ENCODE results near the gene DAG1.

DAG1 gene

DNA sequence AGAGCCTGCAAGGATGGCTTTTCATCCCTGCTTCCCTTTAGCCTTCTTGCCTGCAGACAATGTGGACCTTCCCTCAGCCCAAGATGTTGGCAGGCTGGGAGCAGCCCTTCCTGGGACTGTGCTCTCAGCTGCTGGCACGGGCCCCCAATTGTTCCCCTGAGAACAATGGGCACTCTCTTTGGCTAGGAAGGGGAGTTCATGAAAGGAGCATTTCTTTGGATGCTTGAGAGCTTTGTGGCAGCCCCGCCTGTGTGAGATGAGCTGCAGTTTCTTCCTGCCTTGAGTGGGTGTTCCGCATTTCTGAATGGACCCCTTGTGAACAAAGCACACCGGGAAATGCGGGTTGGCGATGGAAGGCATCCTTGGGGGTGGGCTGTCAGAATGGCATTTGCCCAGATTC is 49.2 kb downstream of the DAG1 start:
- FAIRE-seq: no peak

DNA sequence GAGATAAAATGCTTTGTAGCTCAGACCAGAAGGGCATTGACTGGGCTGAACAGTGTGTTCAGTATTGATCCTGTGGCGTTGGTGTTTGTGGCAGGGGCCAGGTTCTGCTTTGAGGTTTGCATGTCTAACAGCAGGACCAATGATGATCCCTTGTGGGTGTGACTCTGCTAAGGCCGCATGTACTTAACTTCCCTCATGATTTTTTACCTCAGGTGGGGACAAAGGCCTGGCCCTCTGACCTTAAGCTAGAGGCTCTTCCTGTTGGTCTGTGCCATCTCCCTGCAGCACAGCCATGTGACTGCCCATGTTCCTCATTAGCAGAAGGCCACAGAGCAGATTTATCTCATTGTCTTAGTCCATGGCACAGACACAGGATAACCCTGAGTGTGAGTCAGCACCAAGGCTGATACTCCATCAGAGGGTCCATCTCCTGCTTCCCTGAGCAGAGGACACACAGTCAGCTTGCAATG is 49.9 kb downstream of the DAG1 start:
- FAIRE-seq: no peak

DNA sequence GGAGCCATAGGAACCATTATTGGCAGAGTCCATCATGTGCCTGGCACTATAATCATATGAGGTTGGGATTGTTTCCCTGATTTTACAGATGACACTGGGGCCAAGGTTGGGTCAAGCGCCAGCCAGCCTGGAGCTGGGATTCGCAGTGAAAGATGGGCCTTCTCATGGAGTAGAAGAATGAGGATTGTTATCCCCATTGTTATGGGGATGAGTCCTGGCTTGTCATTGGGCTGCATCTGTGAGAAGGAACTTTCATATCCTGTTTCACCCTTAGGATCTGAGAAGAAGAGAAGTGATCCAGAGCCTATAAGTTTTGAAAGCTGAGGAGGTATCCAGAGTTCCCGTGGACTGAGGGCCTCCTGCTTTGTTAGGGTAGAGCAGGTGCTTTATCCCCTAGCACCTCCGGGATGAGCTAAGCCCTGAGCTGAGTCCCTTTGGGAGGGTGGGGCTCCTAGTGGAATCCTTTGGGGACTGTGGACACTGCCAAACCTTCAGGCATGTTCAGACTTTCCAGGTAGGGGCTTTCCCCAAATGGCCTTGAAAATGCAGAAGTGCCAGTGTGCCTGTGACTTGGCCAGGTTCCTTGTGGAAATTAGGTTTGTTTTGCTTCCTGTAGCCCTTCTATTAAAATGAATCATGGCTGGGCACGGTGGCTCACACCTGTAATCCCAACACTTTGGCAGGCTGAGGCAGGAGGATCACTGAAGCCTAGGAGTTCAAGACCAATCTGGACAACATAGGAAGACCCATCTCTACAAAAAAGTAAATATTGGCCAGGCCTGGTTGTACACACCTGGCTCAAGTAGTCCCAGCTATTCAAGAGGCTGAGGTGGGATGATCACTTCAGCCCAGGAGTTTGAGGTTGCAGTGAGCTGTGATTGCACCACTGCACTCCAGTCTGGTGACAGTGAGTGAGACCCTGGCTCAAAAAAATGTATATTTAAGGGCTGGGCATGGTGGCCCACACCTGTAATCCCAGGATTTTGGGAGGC is 54.0 kb downstream of the DAG1 start:
- no peak for FAIRE-seq

DNA sequence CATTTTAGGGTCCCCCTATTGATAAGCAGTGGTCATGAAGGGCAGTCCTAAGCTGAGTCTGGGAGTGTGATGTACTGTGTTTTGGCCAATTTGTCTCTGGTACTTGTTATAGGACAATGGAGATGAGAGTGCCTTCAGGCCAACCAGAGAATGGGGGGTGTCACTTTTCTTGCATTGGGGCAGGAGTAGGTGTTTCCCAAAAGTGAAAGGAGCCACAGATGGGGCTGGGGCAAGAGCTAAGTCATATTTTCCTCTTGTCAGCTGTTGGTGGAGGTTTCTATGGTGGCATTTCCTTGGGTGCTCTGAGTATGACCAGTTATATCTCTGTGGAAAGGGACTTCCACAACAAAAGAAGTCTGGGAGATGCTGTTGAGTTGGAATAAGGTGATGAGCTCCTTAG is 59.5 kb downstream of the DAG1 start:
- no peak for FAIRE-seq

DNA sequence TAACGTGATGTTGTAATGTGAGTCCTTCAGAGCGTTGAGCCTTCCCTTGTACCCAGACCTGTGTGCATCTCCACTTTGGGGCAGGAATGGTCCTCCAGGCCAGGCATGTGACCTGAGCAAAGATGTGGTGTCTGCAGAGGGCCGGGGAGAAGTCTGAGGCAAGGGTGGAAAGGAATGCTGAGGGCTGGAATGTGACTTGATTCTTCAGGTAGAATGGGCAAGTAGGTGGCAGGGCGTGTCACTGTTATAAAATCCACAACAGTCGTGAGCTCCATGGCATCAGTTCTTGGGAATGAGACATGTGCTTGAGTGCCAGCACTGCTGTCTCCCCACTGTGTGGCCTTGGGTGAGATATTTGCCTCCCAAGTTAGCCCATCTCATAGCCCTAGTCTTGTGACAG is 60.2 kb downstream of the DAG1 start:
- no peak for FAIRE-seq

DNA sequence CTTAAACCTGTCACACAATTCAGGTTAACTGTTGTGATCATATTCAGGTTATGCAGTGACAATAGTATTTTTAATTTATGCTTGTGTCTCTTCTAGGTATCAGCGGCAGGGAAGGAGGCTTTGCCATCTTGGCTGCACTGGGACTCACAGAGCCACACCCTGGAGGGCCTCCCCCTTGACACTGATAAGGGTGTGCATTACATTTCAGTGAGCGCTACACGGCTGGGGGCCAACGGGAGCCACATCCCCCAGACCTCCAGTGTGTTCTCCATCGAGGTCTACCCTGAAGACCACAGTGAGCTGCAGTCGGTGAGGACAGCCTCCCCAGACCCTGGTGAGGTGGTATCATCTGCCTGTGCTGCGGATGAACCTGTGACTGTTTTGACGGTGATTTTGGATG is 60.6 kb downstream of the DAG1 start:
- FAIRE-seq: no peak

DNA sequence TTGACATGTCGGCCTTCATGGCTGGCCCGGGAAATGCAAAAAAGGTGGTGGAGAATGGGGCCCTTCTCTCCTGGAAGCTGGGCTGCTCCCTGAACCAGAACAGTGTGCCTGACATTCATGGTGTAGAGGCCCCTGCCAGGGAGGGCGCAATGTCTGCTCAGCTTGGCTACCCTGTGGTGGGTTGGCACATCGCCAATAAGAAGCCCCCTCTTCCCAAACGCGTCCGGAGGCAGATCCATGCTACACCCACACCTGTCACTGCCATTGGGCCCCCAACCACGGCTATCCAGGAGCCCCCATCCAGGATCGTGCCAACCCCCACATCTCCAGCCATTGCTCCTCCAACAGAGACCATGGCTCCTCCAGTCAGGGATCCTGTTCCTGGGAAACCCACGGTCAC is 61.2 kb downstream of the DAG1 start:
- no peak for FAIRE-seq

DNA sequence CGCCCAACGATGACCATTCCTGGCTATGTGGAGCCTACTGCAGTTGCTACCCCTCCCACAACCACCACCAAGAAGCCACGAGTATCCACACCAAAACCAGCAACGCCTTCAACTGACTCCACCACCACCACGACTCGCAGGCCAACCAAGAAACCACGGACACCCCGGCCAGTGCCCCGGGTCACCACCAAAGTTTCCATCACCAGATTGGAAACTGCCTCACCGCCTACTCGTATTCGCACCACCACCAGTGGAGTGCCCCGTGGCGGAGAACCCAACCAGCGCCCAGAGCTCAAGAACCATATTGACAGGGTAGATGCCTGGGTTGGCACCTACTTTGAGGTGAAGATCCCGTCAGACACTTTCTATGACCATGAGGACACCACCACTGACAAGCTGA is 61.6 kb downstream of the DAG1 start:
- no peak for FAIRE-seq

DNA sequence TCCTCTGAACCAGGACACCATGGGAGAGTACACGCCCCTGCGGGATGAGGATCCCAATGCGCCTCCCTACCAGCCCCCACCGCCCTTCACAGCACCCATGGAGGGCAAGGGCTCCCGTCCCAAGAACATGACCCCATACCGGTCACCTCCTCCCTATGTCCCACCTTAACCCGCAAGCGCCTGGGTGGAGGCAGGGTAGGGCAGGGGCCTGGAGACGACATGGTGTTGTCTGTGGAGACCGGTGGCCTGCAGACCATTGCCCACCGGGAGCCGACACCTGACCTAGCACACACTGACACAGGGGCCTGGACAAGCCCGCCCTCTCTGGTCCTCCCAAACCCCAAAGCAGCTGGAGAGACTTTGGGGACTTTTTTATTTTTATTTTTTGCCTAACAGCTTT is 63.0 kb downstream of the DAG1 start:
- no peak for FAIRE-seq

DNA sequence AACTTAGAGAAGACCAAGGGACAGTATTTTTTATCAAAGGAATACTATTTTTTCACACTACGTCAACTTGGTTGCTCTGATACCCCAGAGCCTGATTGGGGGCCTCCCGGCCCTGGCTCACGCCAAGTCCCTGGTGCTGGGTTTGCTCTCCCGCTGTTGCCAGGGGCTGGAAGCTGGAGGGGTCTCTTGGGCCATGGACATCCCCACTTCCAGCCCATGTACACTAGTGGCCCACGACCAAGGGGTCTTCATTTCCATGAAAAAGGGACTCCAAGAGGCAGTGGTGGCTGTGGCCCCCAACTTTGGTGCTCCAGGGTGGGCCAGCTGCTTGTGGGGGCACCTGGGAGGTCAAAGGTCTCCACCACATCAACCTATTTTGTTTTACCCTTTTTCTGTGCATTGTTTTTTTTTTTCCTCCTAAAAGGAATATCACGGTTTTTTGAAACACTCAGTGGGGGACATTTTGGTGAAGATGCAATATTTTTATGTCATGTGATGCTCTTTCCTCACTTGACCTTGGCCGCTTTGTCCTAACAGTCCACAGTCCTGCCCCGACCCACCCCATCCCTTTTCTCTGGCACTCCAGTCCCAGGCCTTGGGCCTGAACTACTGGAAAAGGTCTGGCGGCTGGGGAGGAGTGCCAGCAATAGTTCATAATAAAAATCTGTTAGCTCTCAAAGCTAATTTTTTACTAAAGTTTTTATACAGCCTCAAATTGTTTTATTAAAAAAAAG is 63.9 kb downstream of the DAG1 start:
- no peak for FAIRE-seq

DNA sequence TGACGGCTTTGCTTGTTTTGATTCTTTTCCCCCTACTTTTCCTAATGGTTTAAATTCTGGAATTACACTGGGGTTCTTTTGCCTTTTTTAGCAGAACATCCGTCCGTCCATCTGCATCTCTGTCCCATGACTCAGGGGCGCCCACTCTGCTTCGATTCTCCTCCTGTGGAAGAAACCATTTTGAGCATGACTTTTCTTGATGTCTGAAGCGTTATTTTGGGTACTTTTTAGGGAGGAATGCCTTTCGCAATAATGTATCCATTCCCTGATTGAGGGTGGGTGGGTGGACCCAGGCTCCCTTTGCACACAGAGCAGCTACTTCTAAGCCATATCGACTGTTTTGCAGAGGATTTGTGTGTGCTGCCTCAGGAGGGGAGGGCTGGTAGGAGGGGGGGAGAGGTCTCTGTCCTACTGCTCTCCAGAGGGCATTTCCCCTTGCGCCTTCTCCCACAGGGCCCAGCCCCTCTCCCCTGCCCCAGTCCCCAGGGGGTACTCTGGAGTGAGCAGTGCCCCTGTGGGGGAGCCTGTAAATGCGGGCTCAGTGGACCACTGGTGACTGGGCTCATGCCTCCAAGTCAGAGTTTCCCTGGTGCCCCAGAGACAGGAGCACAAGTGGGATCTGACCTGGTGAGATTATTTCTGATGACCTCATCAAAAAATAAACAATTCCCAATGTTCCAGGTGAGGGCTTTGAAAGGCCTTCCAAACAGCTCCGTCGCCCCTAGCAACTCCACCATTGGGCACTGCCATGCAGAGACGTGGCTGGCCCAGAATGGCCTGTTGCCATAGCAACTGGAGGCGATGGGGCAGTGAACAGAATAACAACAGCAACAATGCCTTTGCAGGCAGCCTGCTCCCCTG is 64.7 kb downstream of the DAG1 start:
- FAIRE-seq: no peak

DNA sequence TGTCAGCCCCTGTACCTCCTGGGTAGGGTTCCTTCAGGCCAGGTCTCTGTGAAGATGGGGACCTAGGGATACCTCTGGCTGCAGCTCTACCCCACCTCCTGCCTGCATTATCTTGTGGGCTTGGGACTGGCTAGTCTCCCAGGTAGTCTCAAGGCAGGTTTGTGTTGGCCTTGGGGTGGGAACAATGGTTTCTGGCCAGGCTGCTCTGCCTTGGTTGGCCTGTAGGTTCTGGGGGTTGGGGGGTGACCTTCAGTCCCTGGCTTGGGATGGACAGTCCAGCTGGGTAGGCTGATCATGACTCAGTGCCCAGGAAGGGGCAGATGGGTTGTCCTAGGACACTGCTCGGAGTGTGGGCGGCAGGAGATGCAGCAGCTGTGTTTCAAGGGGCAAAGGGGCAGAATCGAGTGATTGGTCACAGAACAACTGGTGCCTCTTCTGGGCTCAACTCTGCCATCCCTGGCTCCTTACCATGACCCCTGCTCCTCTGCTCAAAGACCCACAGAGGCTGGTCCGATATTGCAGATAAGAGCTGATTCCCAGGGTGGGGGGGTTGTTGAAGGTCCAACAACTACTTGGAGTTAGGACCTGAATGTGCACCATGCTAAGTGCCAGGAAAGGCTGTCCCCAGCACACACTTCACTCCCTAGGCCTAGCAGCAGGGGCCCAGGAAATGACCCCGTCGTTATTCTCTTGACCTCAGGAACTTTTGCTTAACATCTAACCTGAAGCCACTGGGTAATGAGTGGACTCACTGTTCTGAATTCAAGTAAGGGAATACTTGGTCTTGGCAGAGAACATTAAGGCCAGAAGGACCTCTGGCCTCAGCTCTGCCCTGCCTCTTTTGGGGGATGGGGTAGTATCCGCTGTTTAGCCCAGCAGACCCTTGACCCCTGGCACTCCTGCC is 66.2 kb downstream of the DAG1 start:
- no peak for FAIRE-seq

DNA sequence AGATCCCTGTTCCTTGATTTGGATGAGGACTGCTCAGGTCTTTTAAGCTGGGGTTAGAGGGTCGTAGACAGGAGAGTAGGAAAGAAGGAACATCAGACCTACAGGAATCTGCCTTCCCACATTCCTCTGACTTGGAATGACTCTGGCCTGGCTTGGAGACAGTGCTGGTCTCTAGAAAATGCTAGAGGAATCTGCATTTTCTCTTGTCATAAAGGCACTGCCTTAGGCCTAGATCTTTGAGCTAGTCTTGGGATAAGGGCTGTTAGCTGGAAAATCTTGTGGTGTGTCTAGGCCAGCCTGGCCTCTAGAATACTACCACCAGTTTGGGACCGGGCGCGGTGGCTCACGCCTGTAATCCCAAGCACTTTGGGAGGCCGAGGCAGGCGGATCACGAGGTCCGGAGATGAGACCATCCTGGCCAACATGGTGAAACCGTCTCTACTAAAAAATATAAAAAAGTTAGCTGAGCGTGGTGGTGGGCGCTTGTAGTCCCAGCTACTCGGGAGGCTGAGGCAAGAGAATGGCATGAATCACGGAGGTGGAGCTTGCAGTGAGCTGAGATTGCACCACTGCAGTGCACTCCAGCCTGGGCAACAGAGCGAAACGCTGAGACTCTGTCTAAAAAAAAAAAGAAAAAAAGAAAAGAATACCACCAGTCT is 66.9 kb downstream of the DAG1 start:
- no peak for FAIRE-seq

DNA sequence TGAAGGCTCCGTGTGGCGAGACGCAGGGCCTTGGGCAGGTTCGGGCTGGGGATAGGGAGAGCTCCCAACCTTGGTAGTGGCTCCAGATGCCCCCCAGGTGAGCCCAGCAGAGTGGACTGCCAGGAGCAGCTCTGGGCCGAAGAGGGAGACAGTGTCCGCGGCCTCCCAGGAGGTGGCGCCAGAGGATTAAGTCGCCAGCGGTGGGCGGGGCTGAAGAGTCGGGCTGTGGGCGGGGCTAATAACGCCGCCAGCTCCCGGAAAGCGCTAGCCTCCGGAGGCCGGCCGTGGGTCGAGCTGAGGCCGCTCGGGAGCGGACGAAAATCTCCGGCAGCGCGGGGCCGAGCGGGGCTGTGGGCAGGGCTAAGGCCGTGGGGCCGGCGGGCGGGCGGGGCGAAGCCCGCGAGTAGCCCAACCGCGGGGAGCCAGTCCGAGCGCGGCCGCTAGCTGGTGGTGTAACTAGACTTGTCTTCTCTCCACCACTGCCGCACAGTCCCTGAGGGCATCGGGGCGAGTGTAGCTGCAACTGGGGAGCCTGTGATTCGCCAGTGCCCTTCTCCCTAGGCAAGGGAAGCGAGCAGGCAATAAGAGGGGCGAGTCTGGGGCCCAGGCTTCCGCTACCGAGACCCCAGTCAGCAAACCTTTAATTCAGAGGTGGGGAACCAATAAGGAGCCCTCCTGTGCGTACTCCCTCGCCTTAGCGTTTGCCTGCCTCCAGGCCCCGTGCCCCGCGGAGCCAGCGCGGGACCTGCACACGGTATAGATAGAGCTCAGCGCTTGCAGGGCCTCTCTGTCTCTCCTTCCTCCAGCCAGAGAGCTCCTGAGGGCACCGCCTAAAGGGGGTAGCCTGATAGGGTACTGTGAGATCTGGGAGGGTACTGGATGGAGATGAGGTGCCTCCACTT is 69.8 kb downstream of the DAG1 start:
- FAIRE-seq: peak; percentile 38

DNA sequence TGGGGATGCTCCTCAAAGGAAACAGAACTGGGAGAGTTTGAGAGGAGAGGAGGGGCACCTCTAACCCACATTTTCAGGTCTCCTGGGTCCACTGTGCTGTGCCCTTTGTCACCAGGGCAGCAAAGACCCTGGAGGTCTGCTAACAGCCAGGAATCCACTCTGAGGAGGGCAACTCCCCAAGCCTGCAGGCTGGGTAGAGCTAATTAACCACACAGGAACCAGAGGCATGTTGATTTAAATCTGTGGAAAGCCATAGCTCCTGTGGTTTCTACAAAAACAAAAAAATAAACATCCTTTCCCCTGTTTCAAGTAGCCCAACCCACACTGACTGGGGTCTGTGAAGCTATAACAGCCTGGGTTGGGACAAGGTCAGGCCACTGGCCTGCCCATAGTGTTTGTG is 82.0 kb downstream of the DAG1 start:
- no peak for FAIRE-seq

DNA sequence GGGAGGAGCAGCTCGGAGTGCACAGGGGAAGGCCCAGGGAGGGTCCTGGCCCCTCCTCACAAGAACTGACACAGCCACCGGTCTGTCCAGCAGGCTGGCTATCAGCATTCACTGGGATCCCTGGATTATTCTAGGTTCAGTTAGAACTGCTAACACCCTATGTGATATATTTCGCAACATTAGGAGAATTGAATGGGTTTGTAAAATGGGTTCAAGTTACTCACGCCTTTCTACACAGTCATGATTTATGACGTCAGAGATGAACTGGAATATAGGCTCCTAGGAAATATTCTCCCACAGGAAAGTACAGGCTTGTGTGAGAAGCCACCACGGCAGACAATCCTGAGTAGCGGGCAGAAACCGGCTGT is 83.2 kb downstream of the DAG1 start:
- no peak for FAIRE-seq

DNA sequence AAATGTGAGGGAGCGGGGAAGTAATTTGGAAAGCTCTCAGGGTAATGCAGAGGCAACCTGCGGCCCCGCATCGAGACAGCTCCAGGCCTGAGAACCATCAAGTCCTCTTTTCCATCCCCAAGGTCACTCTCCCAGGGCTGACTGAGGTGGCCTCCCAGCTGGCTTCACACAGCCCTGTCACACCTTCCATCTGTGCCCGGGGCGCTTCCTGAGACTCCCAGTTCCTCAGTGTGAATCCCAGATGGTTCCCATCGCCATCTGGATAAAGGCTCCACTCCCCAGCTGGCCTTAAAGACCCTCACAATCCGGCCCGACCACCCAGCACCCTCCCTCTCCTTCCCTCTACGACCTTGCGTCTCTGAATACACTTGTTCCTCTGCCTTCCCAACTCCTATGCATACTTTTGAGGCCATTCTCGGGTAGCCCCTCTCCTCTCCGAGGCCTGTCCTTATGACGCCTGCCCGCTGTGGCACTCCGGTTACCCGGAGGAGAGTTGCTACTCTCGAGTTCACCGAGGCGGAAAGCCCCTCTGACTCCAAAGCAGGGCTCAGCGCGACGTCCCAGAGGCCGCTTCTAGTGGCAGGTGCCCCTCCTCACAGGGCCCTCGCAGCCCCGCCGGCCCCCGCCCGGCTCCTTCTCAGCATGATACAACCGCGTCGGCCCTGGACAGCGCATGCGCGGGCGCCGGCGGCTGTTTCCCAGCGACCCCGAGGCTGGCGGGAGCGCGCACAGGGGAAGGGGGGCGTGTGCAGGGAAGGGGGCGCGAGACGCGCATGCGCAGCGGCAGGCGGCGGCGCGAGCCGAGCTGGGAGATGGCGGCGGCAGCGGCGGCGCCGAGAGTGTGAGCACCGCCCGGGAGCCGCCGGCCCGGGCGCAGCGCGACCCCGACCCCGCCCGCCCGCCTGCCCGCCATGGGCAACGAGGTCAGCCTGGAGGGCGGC is 83.9 kb downstream of the DAG1 start, which contains the start of gene BSN:
TSS of gene BSN (plus strand) at position 786 of the 941 bp plus-strand sequence. CDS start at position 912, 126 bp downstream.
- no peak for FAIRE-seq

DNA sequence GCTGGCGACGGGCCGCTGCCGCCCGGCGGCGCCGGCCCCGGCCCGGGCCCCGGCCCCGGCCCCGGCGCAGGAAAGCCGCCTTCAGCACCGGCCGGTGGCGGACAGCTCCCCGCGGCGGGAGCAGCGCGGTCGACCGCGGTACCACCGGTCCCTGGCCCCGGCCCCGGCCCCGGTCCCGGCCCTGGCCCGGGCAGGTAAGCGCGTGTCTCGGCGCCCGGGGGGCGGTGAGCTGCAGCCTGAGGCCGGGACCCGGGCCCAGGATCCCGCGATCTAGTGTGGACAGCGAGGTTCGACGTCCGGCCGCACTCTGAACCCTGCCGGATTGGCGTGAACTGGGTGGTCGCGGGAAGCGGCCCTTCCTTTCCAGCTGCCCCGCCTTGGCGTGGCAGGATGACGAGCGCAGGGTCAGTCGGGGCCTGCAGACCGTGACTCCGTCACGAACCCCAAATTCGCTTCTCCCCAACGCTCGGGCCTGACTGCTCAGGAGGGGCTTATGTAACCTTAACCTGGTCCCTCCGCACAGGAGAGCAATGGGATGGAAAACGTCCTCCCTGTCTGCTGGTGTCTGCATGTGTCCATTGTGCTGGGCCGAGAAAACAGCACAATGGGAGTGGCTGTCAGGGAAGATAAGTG is 84.7 kb downstream of the DAG1 start:
- FAIRE-seq: no peak

Measured in TTC549 (cell line).